GM23338 (cell line): ENCODE measurements around the gene TMC1. TPM values are rescaled to one million over a fixed set of nuclear protein-coding genes. Genes with fewer than 3 reads are reported as not detected.

Source experiments
- ATAC-seq: fragments of 200-7000 bp; cut with Tn5 transposase; 3 replicates; pipeline ENCODE4 v1.9.1; 2020
- DNase-seq: peaks from one replicate; pipeline ENCODE4 v3.0.0-alpha.2; 2015; ENCODE audit warnings: low spot score
- H2AFZ ChIP-seq: fragments of 200-600 bp; sonication (generic); 2 replicates; pipeline ENCODE4 v1.8.0; 2016; ENCODE audit warnings: antibody characterized with exemption, mild to moderate bottlenecking, moderate library complexity
- H3F3A ChIP-seq: fragments of 200-600 bp; sonication (generic); replicated peaks from 2 replicates; pipeline ENCODE4 v1.8.0; 2017; ENCODE audit warnings: antibody characterized with exemption, mixed run types, low read depth
- H3K27ac ChIP-seq: fragments of 200-600 bp; sonication (generic); 2 replicates; pipeline ENCODE4 v1.6.1; 2016; ENCODE audit warnings: low read depth
- H3K27me3 ChIP-seq: fragments of 200-600 bp; sonication (generic); 2 replicates; pipeline ENCODE4 v1.8.0; 2016; ENCODE audit warnings: mild to moderate bottlenecking, mixed run types, moderate library complexity; ENCODE audit not compliant: insufficient read depth
- H3K36me3 ChIP-seq: fragments of 200-600 bp; sonication (generic); 2 replicates; pipeline ENCODE4 v1.8.0; 2016; ENCODE audit warnings: mild to moderate bottlenecking; ENCODE audit not compliant: insufficient read depth
- H3K4me1 ChIP-seq: fragments of 200-600 bp; sonication (generic); 2 replicates; pipeline ENCODE4 v1.8.0; 2016; ENCODE audit warnings: mild to moderate bottlenecking, moderate library complexity; ENCODE audit not compliant: insufficient read depth
- H3K4me2 ChIP-seq: fragments of 200-600 bp; sonication (generic); 2 replicates; pipeline ENCODE4 v1.7.1; 2017; ENCODE audit warnings: mixed run types
- H3K4me3 ChIP-seq: fragments of 200-600 bp; sonication (generic); 2 replicates; pipeline ENCODE4 v1.6.1; 2016; ENCODE audit warnings: mixed run types
- H3K79me2 ChIP-seq: fragments of 200-600 bp; sonication (generic); replicated peaks from 2 replicates; pipeline ENCODE4 v1.8.0; 2017; ENCODE audit warnings: mild to moderate bottlenecking; ENCODE audit not compliant: insufficient read depth
- H3K9me2 ChIP-seq: fragments of 200-600 bp; sonication (generic); 2 replicates; pipeline ENCODE4 v1.8.0; 2017; ENCODE audit not compliant: insufficient read depth
- H4K20me1 ChIP-seq: fragments of 200-600 bp; sonication (generic); replicated peaks from 2 replicates; pipeline ENCODE4 v1.8.0; 2017; ENCODE audit warnings: mild to moderate bottlenecking; ENCODE audit not compliant: insufficient read depth
- H3K27ac Mint-ChIP-seq: 2 replicates; pipeline ENCODE4 v1.8.0; 2020; ENCODE audit warnings: inconsistent platforms, mild to moderate bottlenecking, moderate library complexity, mixed read lengths
- H3K27me3 Mint-ChIP-seq: 3 replicates; pipeline ENCODE4 v1.8.0; 2022; ENCODE audit warnings: low read depth, mild to moderate bottlenecking, moderate library complexity, mixed read lengths, inconsistent platforms; ENCODE audit not compliant: insufficient read depth, poor library complexity
- H3K36me3 Mint-ChIP-seq: 3 replicates; pipeline ENCODE4 v1.8.0; 2021; ENCODE audit warnings: low read depth, mild to moderate bottlenecking, inconsistent platforms, moderate library complexity, mixed read lengths
- H3K4me1 Mint-ChIP-seq: 3 replicates; pipeline ENCODE4 v1.8.0; 2020; ENCODE audit warnings: mild to moderate bottlenecking, inconsistent platforms, mixed read lengths
- H3K4me3 Mint-ChIP-seq: 3 replicates; pipeline ENCODE4 v1.8.0; 2021; ENCODE audit warnings: moderate library complexity, mild to moderate bottlenecking, inconsistent platforms, mixed read lengths
- H3K9me3 Mint-ChIP-seq: 3 replicates; pipeline ENCODE4 v1.8.0; 2020; ENCODE audit warnings: moderate library complexity, mild to moderate bottlenecking, inconsistent platforms, mixed read lengths
- CREB1 ChIP-seq: fragments of 250-450 bp; sonication (Bioruptor Pico); IDR thresholded peaks from 2 replicates; pipeline ENCODE4 v1.5.0; 2020; ENCODE audit warnings: low read depth, mild to moderate bottlenecking, moderate library complexity
- NANOG ChIP-seq: IDR thresholded peaks from 2 replicates; pipeline ENCODE4 v1.6.1; 2016; ENCODE audit warnings: antibody characterized with exemption, borderline replicate concordance
- REST ChIP-seq: IDR thresholded peaks from one replicate; pipeline ENCODE4 v1.6.1; 2018; ENCODE audit warnings: antibody characterized with exemption; ENCODE audit not compliant: unreplicated experiment
- STAT1 ChIP-seq: IDR thresholded peaks from one replicate; pipeline ENCODE4 v1.6.1; 2016; ENCODE audit warnings: antibody characterized with exemption; ENCODE audit not compliant: unreplicated experiment
- ZNF114 ChIP-seq: fragments of 250-450 bp; sonication (Bioruptor Pico); IDR thresholded peaks from 2 replicates; pipeline ENCODE4 v1.5.0; 2020; ENCODE audit warnings: mild to moderate bottlenecking, moderate library complexity
- ZNF331 ChIP-seq: fragments of 250-450 bp; sonication (Bioruptor Pico); IDR thresholded peaks from 2 replicates; pipeline ENCODE4 v1.5.0; 2020; ENCODE audit warnings: low read depth, mild to moderate bottlenecking, moderate library complexity
- ZNF462 ChIP-seq: fragments of 250-450 bp; sonication (Bioruptor Pico); IDR thresholded peaks from 2 replicates; pipeline ENCODE4 v1.5.0; 2020; ENCODE audit warnings: mild to moderate bottlenecking, moderate library complexity
- polyA plus RNA-seq: library from polyadenylated mRNA; unstranded; fragments of >200 nt; fragmentation: Nextera tagmentation; extraction: Ambion mirVana; gene quantifications from 2 replicates; pipeline ENCODE4 v1.2.1, GENCODE V29; 2016
- total RNA-seq: library from RNA; depleted of rRNA; stranded (reverse); fragments of >200 nt; shearing (Covaris generic); gene quantifications from 2 replicates; pipeline ENCODE4 v1.2.3, GENCODE V29; 2014
- TF ChIP-seq, protein P1 (sequence below): IDR thresholded peaks from 2 replicates; pipeline ENCODE4 v1.6.1; 2016; ENCODE audit warnings: antibody characterized with exemption
- TF ChIP-seq, protein P2 (sequence below), 2 experiments: fragments of 200-600 bp in 1 of 2; sonication (generic) in 1 of 2; conservative IDR thresholded peaks; 2 replicates each; pipeline versions ENCODE4 v1.5.1 to v1.6.1; 2016 to 2017; ENCODE audit warnings: antibody characterized with exemption in 2 of 2, low read depth in 2 of 2, mild to moderate bottlenecking in 2 of 2, moderate library complexity in 1 of 2

The TMC1 gene
- total and polyA plus RNA-seq, 2 experiments from 2014 or later = 0.61 to 1.2 TPM

GRCh38 chr9:72489986-72490385 is 31.4 kb upstream of the TMC1 start (continued):
- TF ChIP-seq REST = no peak

GRCh38 chr9:72491242-72491641 is 30.2 kb upstream of the TMC1 start:
- H3K4me3 Mint-ChIP-seq = no peak overlapping the region
- Histone ChIP-seq H3K4me1 (no peaks in the 10 kb centered on the region), H3F3A (no peaks in the 10 kb centered on the region), H3K27me3 (no peaks in the 10 kb centered on the region), H2AFZ (peak overlapping the region; percentile 98), H3K36me3 (no peaks in the 10 kb centered on the region), H4K20me1 (no peaks in the 10 kb centered on the region), H3K27ac (no peak overlapping the region), H3K9me2 (peaks cover 9% of the 10 kb centered on the region), H3K79me2 (no peaks in the 10 kb centered on the region), H3K4me3 (no peak overlapping the region), H3K4me2 (no peak overlapping the region)
- no peaks in the 10 kb centered on the region for H3K9me3 Mint-ChIP-seq
- H3K27me3 Mint-ChIP-seq = no peaks in the 10 kb centered on the region
- H3K4me1 Mint-ChIP-seq = peaks cover 3% of the 10 kb centered on the region; the same call in 1 of the 3 replicates
- no peak for ATAC-seq
- no peaks in the 10 kb centered on the region for H3K36me3 Mint-ChIP-seq
- H3K27ac Mint-ChIP-seq = no peak overlapping the region
- no peak for DNase-seq
- TF ChIP-seq CREB1 (CRISPR knock-in tag) (no peak), NANOG (no peak), ZNF462 (no peak), REST (no peak), STAT1 (no peak), ZNF114 (no peak), ZNF331 (CRISPR knock-in tag) (no peak)
- TF ChIP-seq, protein P1, sequence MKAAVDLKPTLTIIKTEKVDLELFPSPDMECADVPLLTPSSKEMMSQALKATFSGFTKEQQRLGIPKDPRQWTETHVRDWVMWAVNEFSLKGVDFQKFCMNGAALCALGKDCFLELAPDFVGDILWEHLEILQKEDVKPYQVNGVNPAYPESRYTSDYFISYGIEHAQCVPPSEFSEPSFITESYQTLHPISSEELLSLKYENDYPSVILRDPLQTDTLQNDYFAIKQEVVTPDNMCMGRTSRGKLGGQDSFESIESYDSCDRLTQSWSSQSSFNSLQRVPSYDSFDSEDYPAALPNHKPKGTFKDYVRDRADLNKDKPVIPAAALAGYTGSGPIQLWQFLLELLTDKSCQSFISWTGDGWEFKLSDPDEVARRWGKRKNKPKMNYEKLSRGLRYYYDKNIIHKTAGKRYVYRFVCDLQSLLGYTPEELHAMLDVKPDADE = no peak
- TF ChIP-seq, protein P2, sequence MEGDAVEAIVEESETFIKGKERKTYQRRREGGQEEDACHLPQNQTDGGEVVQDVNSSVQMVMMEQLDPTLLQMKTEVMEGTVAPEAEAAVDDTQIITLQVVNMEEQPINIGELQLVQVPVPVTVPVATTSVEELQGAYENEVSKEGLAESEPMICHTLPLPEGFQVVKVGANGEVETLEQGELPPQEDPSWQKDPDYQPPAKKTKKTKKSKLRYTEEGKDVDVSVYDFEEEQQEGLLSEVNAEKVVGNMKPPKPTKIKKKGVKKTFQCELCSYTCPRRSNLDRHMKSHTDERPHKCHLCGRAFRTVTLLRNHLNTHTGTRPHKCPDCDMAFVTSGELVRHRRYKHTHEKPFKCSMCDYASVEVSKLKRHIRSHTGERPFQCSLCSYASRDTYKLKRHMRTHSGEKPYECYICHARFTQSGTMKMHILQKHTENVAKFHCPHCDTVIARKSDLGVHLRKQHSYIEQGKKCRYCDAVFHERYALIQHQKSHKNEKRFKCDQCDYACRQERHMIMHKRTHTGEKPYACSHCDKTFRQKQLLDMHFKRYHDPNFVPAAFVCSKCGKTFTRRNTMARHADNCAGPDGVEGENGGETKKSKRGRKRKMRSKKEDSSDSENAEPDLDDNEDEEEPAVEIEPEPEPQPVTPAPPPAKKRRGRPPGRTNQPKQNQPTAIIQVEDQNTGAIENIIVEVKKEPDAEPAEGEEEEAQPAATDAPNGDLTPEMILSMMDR (conservative IDR thresholded peaks at IDR 0.05; ENCODE audit: low read depth in 2 of 2) = no peak
